ENCODE data around the gene CDKN2AIPNL. TPM values are rescaled to one million over a fixed set of nuclear protein-coding genes. Genes with fewer than 3 reads are reported as not detected.
"Not testable (repeated sequence)": the region's sequence is repeated elsewhere in the genome, so short reads cannot be mapped to it uniquely, and the experiment has no call there.

CDKN2AIPNL gene
- total RNA-seq, 1 donor from 2014 or later, result 37.8 TPM

DNA sequence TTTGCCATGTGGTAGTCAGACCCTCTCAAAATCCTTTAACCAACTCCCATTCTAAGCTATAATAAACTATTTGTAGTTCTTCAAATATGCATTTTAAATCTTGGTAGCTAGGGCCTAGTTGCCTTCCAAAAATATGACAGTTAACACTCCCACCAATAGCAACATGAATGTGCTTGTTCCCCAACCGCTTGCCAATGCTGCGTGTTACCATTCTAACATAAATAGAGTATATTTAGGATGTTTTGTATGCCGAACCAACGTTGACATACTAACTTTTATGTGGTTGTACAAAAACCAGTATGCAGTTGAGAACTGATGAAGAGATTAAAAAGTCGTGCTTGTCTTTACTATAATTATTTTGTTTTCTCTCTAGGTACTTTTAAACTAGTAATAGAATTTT is 31.3 kb downstream of the CDKN2AIPNL start:
- H3K4me1 Mint-ChIP-seq (ENCODE audit: low read depth), result peaks cover 29% of the 10 kb centered on the region
- H3K27ac Mint-ChIP-seq, result peak overlapping the region; percentile 51
- H3K36me3 Mint-ChIP-seq (ENCODE audit: low read depth), result peaks cover 68% of the 10 kb centered on the region
- no peaks in the 10 kb centered on the region for H3K9me3 Mint-ChIP-seq
- no peak for DNase-seq (ENCODE audit: low spot score)
- H3K4me3 Mint-ChIP-seq (ENCODE audit: low read depth), result peak overlapping the region; percentile 35
- H3K27me3 Mint-ChIP-seq (ENCODE audit: low read depth), result no peaks in the 10 kb centered on the region
- intact Hi-C loops (cut with micrococcal nuclease), result loop anchor here (10.0 kb wide), 1 partner anchor 76 kb away; no protein-coding TSS in a partner anchor

DNA sequence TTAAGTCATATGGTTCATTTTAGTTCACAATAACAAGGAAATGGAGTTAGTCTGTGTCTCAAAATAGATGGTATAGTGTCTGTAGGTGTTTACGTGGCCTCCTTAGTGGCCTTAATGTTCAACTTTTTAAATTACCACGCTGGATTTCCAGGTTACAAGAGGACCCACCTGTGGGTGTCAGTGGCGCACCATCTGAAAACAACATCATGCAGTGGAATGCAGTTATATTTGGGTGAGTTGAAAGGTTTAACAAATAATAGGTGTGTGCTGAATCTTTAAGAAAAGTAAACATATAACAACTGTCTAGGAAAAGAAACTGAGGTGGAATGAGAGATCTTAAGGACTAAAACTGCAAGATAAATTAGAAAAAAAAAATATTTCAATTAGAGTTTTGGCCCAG is 37.4 kb downstream of the CDKN2AIPNL start:
- intact Hi-C loops (cut with micrococcal nuclease), result loop anchor here (5.0 to 10.0 kb wide), 4 partner anchors 197 to 531 kb away; partner anchors contain the start of genes CAMLG, PCBD2 and SKP1
- Mint-ChIP-seq H3K36me3 (ENCODE audit: low read depth) (peaks cover 52% of the 10 kb centered on the region), H3K9me3 (no peaks in the 10 kb centered on the region), H3K4me3 (ENCODE audit: low read depth) (no peak overlapping the region), H3K4me1 (ENCODE audit: low read depth) (peaks cover 42% of the 10 kb centered on the region), H3K27ac (no peak overlapping the region), H3K27me3 (ENCODE audit: low read depth) (no peaks in the 10 kb centered on the region)
- DNase-seq (ENCODE audit: low spot score), result no peak

GRCh38 chr5:134373633-134374032 is 38.0 kb downstream of the CDKN2AIPNL start:
- not testable (repeated sequence) for H3K27ac Mint-ChIP-seq; H3K9me3 Mint-ChIP-seq; H3K27me3 Mint-ChIP-seq (ENCODE audit: low read depth); DNase-seq (ENCODE audit: low spot score)
- peaks cover 41% of the 10 kb centered on the region for H3K4me1 Mint-ChIP-seq (ENCODE audit: low read depth)
- H3K36me3 Mint-ChIP-seq (ENCODE audit: low read depth), result peaks cover 48% of the 10 kb centered on the region
- H3K4me3 Mint-ChIP-seq (ENCODE audit: low read depth), result peak overlapping the region; percentile 75
- intact Hi-C loops (cut with micrococcal nuclease), result loop anchor here (5.0 to 10.0 kb wide), 4 partner anchors 196 to 531 kb away; partner anchors contain the start of genes CAMLG, PCBD2 and SKP1

DNA sequence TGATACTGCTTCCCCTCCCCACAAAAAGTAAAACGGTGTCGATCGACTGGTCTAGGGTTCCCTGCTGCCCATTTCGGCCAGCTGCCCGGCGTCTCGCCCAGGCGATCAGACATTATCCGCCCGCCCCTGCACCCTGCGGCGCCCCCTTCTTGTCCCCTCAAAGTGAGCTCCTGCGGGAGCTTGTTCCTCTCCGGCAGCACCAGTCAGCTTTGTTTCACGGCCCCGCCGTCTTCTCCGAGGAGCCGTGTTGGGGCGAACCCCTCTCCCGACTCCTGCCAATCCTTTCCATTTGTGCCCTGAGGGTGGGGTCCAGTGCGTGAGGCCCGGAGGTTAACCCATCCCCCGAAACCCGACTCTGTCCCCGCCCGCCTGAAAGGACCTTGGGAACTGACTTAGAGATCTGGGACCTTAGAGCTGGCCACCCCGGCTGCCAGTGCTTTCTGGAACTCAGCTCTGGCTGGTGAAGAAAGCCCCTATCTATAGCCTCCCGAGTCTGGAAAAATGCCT is 39.8 kb downstream of the CDKN2AIPNL start:
- Mint-ChIP-seq H3K9me3 (peaks cover 7% of the 10 kb centered on the region), H3K27ac (peak overlapping the region; percentile 96), H3K27me3 (ENCODE audit: low read depth) (no peaks in the 10 kb centered on the region), H3K36me3 (ENCODE audit: low read depth) (peaks cover 45% of the 10 kb centered on the region), H3K4me3 (ENCODE audit: low read depth) (peak overlapping the region; percentile 95), H3K4me1 (ENCODE audit: low read depth) (peaks cover 39% of the 10 kb centered on the region)
- peak; percentile 39 for DNase-seq (ENCODE audit: low spot score)
- intact Hi-C loops (cut with micrococcal nuclease), result loop anchor here (1.0 to 10.0 kb wide), 10 partner anchors 39 to 533 kb away; partner anchors contain the start of genes CAMLG, CDKN2AIPNL, PCBD2 and PPP2CA

- Mint-ChIP-seq H3K27ac (peak within 1 kb of the TSS; percentile 96), H3K4me1 (ENCODE audit: low read depth) (peaks cover 44% of the 10 kb centered on the region), H3K4me3 (ENCODE audit: low read depth) (peak within 1 kb of the TSS; percentile 95), H3K9me3 (peaks cover 8% of the 10 kb centered on the region), H3K27me3 (ENCODE audit: low read depth) (no peaks in the 10 kb centered on the region), H3K36me3 (ENCODE audit: low read depth) (peaks cover 41% of the 10 kb centered on the region)
- intact Hi-C loops (cut with micrococcal nuclease), result loop anchor here (1.0 to 10.0 kb wide), 10 partner anchors 40 to 534 kb away; partner anchors contain the start of genes CAMLG, CDKN2AIPNL, PCBD2 and PPP2CA
- DNase-seq (ENCODE audit: low spot score), result peak; percentile 94
Measured at GRCh38 chr5:134370871-134371833, 40.5 kb downstream of the CDKN2AIPNL start, which contains the start of gene UBE2B. Gene UBE2B (plus strand): TSS chr5:134371569. CDS start chr5:134371596, 27 bp downstream.

DNA sequence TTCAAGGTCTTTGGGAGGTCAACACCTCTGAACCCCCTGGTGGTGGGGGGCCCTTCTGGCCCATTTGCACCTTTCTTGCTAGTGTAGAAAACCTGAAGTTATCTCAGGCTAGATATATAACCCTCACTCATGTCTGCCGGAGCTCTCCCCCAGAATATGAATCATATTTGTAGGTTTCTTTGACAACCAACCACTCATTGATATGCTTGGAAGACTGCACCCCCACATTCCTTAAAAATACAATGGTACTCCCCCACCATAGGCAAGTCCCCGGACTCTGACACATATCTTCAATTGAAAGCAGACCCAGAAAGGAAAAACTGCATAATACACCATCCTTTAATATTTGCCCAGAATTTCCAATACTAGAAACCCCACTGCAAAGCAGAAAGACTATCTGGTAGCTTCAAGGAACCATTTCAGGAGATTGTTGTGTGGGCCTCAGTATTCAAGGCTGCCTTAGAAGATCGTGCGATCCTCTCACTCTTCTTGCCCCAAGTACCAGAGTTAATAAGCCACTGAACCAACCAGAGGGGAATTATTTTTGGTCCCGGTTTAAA is 41.3 kb downstream of the CDKN2AIPNL start:
- Mint-ChIP-seq H3K9me3 (peaks cover 8% of the 10 kb centered on the region), H3K27me3 (ENCODE audit: low read depth) (no peaks in the 10 kb centered on the region), H3K27ac (peak overlapping the region; percentile 93), H3K4me3 (ENCODE audit: low read depth) (peak overlapping the region; percentile 95), H3K4me1 (ENCODE audit: low read depth) (peaks cover 46% of the 10 kb centered on the region), H3K36me3 (ENCODE audit: low read depth) (peaks cover 35% of the 10 kb centered on the region)
- DNase-seq (ENCODE audit: low spot score), result no peak
- intact Hi-C loops (cut with micrococcal nuclease), result loop anchor here (2.0 to 10.0 kb wide), 7 partner anchors 66 to 534 kb away; partner anchors contain the start of genes CAMLG, PCBD2, PPP2CA and SEC24A

DNA sequence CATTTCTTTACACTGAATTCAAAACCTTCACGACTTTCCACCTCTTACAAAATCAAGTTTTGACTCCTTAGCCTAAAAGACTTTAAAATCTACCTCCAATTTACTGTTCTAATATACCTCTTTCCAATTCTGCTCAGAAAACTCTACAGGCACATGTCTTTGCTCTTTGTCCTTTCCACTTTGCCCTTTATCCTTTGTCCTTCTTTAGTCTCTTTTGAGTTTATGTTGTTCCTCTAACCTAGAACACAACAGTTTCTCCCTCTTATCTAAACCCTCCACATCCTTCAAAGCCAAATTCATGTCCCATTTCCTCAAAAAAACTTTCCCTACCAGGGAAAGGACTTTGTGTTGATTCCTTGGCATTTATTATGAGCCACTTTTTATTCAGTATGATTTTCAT is 46.1 kb downstream of the CDKN2AIPNL start:
- Mint-ChIP-seq H3K36me3 (ENCODE audit: low read depth) (peaks cover 14% of the 10 kb centered on the region), H3K4me3 (ENCODE audit: low read depth) (no peak overlapping the region), H3K27ac (no peak overlapping the region), H3K27me3 (ENCODE audit: low read depth) (no peaks in the 10 kb centered on the region), H3K4me1 (ENCODE audit: low read depth) (peaks cover 24% of the 10 kb centered on the region), H3K9me3 (peaks cover 8% of the 10 kb centered on the region)
- intact Hi-C loops (cut with micrococcal nuclease), result no loop called here
- no peak for DNase-seq (ENCODE audit: low spot score)

DNA sequence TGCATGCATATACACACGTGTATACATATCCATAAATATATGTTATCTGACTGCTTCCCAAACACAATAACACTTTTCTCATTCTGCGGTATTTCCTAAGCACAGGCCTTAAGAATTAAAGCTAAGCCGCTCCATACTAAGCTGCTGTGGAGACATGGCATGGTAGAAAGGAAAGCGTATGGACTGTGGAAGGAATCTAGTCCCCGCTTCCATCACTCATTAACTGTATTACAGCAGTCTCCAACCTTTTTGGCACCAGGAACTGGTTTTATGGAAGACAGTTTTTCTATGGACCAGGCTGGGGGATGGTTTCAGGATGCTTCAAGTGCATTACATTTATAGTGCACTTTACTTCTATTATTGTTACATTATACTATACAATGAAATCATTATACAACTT is 56.0 kb downstream of the CDKN2AIPNL start:
- Mint-ChIP-seq H3K9me3 (no peaks in the 10 kb centered on the region), H3K4me1 (ENCODE audit: low read depth) (no peaks in the 10 kb centered on the region), H3K4me3 (ENCODE audit: low read depth) (no peak overlapping the region), H3K36me3 (ENCODE audit: low read depth) (no peaks in the 10 kb centered on the region), H3K27me3 (ENCODE audit: low read depth) (no peaks in the 10 kb centered on the region), H3K27ac (no peak overlapping the region)
- intact Hi-C loops (cut with micrococcal nuclease), result no loop called here
- DNase-seq (ENCODE audit: low spot score), result no peak

Other genes with a start within 250 kb of the CDKN2AIPNL start
- 254 and 257 TPM in 2 replicates for gene SKP1, start 234.9 kb downstream of the CDKN2AIPNL start, total RNA-seq
- 171 and 179 TPM in 2 replicates for gene PPP2CA, start 185.8 kb downstream of the CDKN2AIPNL start, total RNA-seq
- gene CDKL3, start 44.7 kb downstream of the CDKN2AIPNL start, total RNA-seq, result 1.1 and 1.3 TPM in 2 replicates
- 97.2 and 97.5 TPM in 2 replicates for gene UBE2B, start 40.3 kb downstream of the CDKN2AIPNL start, total RNA-seq
- 76.8 and 81.2 TPM in 2 replicates for gene JADE2, start 113.8 kb upstream of the CDKN2AIPNL start, total RNA-seq
- 43.6 and 47.5 TPM in 2 replicates for gene SAR1B, start 220.9 kb upstream of the CDKN2AIPNL start, total RNA-seq
- gene SEC24A, start 236.9 kb upstream of the CDKN2AIPNL start, total RNA-seq, result 33.9 and 34.0 TPM in 2 replicates

Measured in activated T-helper 2 cell treated with anti-CD3 and anti-CD28 coated beads, Interferon-gamma antibody, Interleukin-2, Interleukin-4, amounts not matched to agents 10 μg/mL and 5 μg/mL and 100 μg/mL, durations not matched to agents 14 hours and 24 hours and 36 hours (primary cell).